NCI-H226 (cell line): ENCODE measurements around the gene GRB2.
"Not testable (repeated sequence)": the region's sequence is repeated elsewhere in the genome, so short reads cannot be mapped to it uniquely, and the experiment has no call there.

ENCODE experiments used
- DNase-seq: peaks from one replicate; pipeline ENCODE4 v3.0.0-alpha.2; 2015

Gene GRB2

DNA sequence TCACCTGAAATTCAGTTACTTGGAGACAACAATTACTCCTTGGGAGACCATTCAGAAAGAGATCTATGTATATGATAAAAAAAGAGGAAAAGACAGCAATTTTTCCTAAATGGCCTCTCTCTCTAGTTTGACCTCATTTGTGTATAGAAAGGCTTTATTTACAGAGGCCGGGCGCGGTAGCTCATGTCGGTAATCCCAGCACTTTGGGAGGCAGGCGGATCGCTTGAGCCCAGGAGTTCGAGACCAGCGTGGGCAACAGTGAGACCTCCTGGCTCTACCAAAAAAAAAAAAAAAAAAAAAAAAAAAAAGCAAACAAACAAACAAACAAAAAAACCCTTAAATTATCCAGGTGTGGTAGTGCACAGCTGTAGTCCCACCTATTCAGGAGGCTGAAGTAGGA lies 20.7 kb downstream of the GRB2 start:
- no peak for DNase-seq

DNA sequence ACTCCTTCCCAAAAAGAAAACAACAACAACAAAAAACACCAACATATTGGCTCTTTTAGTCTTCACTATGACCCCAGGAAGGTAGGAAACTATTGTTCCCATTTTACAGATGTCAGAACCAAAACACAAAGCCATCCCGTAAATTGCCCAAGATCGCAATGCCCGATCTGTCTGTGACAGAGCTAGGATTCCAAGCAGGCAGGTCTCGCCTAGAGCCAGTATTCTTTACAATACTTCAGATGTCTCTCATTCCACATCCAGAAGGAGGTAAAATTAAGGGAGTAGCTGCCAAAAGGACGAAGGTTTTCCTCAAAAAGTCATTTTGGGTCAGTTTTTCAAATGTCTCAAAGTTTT lies 21.7 kb downstream of the GRB2 start:
- DNase-seq, result no peak

DNA sequence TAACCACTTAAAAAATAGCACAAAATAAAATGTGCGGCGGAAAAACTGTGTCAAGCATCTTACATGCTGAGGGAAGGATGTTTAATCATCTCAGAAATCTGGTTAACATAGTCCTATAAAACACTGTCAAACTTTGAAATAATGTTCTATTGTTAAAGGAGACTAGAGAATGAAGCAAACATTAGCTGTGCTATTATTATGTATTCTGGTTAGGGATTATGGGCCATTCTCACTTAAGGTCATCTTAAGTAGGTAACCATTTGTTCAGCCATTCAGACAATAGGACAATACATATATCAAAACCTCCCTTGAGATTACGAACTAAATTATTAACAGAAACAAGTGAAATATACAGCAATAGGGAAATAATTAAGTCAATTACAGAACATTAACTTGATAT lies 24.7 kb downstream of the GRB2 start:
- no peak for DNase-seq

DNA sequence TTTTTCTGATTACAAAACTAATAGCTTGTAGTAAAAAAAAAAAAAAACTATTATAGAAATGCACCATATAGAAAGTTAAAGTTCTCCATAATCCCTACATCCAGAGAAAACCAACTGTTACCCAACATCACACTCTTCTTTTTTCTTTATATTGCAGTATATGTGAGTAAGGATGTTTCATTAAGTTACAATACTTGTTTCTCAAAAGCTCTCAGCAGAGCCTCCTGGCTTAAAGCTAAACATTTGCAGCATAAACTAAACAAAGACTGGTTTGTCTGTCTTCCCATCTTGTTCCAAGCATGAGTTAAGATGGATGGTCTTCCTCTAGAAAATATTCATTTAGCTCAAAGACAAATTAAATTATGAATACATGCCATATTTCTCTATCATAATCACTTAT lies 25.2 kb downstream of the GRB2 start:
- DNase-seq, result no peak

DNA sequence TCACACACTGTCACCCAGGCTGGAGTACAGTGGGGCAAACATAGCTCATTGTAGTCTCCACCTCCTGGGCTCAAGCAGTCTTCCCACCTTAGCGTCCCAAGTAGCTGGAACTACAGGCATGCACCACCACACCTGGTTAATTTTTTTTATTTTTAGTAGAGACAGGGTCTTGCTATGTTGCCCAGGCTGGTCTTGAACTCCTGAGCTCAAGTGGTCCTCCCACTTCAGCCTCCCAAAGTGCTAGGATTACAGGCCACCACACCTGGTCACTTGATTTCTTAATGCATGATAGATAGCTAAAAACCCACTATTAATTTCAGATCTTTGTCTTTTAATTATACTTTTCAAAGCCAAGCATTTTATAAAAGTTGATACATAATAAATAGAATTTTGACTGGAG lies 26.1 kb downstream of the GRB2 start:
- DNase-seq, result not testable (repeated sequence)

DNA sequence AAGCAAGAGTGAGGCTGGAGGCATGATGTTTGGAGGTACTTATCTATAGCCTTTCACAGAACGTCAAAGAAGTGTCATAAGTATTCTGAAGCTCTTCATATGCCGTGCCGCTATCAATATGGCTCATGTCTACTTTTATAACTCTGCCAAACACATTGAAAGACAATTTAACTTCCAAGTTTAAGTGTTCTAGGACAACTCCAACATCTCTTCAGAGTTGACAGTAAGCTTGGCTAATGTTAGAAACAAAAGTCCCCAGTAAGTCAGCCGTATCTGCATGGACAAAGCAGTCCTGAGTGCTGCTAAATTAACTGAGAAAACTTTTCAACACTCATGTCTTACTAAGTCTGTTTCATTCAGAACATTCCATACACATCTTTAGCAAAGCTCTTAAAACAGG lies 32.2 kb downstream of the GRB2 start:
- DNase-seq, result no peak

DNA sequence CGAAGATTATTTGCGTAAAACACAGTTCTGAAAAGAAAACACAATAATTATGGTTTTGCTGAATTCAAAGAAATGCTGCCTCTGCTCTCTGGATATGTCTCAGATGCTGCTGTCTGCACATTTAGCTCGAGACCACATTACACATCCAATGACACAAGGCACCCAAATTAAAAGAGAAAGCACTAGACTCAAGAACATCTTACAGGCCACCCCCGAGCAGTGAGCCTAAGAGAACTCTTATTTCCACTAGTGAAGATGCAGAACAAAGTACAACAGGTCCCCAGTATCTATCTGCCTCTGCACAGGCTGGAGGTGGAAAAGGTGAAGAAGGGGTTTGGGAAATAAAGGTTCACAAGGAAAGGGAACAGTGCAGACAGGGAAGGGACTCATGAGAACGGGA lies 33.5 kb downstream of the GRB2 start:
- no peak for DNase-seq

DNA sequence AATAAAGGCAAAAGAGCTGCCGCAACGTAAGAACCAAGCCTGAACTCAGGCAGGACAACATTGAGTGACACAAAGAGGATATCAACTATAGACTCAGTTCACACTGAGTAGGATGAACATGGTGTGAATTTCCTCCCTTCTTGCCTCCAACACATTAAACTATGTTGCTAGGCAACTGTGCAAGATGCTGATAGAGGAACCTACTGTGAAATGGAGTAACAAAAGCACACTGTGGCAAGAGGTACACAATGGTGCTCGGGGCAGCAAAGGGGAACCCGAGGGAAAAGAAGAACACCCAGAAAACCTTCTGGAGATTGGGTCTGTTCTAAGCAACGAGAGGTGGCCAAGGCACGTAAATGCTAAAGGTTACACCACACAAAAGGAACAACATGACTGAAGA lies 34.1 kb downstream of the GRB2 start:
- DNase-seq, result no peak

DNA sequence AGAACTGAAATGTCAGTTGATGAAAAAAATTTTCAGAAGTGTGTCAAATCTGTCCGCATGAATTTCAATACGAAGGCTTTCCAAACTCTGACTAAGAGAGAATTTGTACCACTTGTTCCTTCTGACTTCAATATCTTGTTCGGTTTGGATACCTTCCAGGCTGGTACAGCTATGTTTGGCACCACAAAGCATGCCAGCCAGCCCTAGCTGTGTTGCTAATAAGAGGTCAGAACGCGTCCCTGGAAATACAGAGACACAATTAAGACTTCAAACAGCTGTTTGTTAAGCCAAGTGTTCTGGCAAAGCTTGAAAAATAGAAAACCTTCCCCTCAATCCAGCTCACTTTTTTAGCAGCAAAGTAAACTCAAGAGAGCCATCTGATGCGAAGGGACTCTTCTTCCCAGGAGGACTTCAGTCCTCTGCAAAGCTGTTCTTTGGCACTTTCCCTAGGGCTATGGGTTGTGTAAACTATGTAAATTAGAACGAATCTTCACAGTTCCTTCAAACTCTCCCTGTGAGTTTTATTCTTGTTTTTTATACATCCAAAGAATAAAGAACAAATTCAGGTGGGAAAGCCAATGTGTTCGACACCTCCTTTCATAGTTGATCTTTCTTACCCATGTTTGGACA lies 35.1 kb downstream of the GRB2 start:
- peak; percentile 28 for DNase-seq

DNA sequence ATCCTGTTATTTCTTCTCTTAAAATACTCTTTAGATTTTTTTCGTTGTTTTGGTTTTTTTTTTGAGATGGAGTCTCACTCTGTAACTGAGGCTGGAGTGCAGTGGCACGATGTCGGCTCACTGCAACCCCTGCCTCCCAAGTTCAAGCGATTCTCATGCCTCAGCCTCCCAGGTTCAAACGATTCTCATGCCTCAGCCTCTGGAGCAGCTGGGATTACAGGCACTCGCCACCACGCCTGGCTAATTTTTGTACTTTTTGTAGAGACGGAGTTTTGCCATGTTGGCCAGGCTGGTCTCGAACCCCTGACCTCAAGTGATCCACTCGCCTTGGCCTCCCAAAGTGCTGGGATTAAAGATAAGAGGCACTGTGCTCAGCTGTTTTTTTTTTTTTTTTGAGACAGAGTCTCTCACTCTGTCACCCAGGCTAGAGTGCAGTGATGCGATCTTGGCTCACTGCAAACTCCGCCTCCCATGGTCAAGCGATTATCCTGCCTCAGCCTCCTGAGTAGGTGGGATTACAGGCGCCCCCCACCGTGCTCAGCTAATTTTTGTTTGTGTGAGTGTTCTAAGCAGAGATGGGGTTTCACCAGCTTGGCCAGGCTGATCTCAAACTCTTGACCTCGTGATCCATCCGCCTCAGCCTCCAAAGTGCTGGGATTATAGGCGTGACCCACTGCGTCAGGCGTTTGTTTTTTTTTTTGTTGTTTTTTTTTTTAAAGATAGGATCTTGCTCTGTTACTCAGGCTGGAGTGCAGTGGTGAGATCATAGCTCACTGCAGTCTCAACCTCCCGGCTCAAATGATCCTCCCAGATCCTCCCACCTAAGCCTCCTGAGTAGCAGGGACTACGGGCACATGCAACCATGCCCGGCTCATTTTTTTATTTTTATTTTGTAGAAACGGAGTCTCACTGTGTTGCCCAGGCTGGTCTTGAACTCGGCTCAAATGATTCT lies 37.4 kb downstream of the GRB2 start:
- DNase-seq, result peak; percentile 45

DNA sequence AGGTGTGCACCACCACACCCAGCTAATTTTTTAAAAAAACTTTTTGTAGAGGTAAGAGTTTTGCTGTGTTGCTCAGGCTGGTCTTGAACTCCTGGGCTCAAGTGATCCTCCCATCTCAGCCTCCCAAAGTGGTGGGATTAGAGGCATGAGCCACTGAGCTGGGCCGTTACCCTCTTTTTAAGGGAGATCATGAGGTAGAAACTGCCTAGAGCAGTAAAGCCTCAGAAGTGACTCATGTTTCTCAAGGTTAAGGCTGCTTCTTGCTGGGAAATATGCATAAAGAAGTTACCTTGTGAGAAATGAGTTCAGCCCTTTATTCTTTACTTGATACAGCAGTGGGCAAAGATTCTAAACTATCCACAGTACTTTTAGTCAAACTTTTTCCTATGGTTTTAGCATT lies 38.2 kb downstream of the GRB2 start:
- DNase-seq, result peak; percentile 73

DNA sequence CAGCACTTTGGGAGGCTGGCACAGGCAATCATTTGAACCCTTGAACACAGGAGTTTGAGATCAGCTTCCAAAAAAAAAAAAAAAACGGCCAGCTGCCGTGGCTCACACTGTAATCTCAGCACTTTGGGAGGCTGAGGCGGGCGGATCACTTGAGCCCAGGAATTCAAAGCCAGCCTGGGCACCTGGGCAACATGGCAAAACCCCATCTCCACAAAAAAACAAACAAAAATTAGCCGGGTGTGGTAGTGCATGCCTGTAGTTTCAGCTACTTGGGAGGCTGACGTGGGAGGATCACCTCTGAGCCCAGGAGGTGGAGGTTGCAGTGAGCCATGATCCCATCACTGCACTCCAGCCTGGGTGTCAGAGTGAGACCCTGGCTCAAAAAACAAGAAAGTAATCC lies 39.0 kb downstream of the GRB2 start:
- peak; percentile 37 for DNase-seq

DNA sequence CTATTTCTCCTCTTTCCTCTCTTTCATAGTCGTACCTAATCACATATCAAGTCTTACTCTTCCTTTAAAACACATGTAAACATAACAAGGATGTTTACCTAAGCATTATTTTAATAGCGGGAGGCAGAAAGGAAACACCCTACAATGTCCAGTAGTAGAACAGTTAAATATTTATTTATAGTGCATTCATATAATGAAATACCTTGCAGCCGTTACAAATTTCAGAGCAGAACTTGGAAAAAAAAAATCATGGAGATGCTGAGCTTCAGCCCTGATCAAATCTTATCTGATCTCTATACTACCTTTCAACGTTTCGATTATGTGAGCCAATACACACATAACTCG lies 39.6 kb downstream of the GRB2 start:
- no peak for DNase-seq

DNA sequence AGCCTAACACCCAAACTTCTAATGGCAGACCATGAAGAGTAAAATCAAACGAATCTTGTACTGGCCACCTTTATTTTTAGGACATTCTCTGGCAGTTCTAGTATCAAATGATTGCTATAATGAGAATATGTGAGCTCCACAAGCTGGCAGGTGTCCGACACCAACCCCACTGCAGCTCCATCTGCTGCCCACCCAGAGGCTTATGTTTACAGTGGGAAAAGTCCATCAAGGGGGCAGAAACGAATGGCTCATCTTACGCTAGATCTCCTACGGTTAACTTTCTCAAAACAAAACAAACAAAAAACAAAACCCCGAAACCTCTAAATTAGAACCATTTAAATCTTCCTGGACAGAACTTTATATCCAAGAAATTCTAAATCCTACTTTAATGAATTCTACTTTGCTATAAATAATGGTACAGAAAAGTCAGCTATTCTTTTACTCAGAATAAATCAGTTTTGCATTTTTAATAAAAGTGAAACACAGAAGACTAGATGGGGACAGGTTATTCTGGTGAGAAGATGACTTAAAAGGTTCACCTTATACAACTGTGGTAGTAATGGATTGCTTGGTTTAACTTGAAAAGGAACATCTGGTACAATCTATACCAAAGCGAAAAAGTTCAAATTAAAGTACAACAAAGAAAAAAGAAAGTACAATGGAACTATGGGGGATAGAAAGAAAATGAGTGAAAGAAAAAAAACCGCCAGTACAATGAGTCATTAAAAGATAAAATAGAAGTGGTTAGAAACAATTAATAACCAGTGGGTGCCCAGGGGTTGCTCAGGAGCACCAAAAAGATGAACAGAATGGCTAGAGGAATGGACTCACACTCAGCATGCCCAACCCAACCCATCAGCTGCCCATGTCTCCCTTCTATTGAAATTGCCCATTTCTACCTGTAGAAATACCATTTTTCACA lies 40.2 kb downstream of the GRB2 start:
- no peak for DNase-seq

DNA sequence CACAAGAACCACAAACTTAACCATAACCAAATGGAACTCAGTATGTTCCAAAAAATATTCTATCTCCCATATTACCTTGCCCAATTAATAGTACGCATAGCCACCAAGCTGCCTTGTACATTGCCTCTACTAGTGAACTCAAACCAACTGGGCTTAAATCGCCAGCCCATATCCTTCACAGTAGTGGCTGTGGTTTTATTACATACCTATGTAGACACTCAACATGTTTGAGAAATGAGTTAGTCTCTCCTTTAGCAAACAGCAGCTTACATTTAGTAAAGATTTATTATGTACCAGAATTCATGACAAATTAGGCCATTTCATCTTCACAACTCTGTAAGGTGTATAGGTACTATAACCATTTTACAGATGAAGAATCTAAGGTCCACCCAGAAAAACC lies 41.4 kb downstream of the GRB2 start:
- DNase-seq, result peak; percentile 77

DNA sequence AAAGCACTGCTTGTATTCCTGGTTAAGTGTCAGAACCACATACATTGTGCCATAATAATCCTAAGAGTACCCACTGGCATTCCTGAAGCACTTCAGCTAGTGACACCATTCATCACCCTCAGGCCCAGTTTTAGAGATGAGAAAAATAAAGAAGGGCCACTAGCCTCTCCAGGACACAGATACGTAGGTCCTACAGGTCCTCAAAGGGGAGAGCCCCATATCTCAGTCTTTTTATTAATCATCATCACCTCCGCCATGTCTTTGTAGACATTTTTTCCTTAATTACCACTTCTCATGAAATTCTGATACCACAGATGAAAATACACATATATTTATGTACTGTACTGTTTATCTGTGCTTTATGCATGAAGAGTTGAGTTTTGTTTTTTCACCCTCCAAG lies 43.5 kb downstream of the GRB2 start:
- DNase-seq, result no peak

DNA sequence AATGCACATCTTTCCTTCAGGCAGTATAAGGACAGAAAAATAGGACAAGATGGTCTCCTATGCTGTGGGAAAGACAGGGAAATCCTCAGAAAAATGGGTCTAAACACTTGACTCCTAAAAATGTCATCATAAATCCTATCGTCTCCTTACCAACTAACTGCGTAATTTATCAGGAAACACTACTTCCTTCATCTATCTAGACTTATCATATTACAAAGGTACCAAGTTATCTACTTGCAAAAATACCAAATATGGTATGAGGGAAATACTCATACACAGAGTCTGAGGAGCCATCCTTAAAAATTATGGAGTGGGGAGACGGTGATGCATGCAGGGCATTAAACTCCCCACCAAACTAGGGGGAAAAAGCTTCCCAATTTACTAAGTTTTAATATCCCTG lies 44.1 kb downstream of the GRB2 start:
- DNase-seq, result no peak

DNA sequence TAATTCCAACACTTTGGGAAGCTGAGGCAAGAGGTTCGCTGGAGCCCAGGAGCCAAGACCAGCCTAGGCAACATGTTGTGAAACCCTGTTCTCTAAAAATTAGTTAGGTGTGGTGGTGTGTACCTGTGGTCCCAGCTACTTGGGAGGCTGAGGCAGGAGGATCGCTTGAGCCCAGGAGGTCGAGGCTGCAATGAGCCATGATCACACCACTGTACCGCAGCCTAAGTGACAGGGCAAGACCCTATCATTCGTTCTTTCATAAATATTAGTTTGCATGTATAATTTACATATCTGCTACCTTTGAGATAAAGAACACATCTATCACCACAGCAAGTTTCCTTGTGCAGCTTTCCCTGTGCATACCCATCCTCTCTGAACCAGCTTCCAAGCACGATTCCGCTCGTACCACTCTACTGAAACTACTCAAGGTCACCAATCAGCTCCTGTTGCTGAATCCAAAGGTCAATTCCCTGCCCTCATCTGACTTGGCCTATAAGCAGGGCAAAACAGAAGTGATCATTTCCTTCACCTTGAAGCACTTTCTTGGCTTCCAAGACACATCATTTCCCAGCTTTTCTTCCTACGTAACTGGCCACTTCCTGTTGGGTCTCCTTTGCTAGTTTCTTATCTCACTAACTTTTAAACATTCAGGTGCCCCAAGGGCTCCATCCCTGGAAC lies 49.1 kb downstream of the GRB2 start:
- DNase-seq, result no peak

DNA sequence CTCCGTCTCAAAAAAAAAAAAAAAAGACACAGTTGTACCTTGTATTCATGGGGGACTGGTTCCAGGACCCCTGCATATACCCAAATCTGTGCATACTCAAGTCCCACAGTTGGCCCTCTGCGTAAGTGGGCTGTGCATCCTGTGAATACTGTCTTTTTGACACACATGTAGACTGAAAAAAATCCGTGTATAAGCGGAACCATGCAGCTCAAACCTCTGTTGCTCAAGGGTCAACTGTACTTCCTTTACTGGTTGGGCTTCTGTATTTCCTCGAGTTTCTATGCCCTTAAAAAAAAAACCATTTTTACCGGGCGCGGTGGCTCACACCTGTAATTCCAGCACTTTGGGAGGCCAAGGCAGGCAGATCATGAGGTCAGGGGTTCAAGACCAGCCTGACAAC lies 52.3 kb downstream of the GRB2 start:
- no peak for DNase-seq

DNA sequence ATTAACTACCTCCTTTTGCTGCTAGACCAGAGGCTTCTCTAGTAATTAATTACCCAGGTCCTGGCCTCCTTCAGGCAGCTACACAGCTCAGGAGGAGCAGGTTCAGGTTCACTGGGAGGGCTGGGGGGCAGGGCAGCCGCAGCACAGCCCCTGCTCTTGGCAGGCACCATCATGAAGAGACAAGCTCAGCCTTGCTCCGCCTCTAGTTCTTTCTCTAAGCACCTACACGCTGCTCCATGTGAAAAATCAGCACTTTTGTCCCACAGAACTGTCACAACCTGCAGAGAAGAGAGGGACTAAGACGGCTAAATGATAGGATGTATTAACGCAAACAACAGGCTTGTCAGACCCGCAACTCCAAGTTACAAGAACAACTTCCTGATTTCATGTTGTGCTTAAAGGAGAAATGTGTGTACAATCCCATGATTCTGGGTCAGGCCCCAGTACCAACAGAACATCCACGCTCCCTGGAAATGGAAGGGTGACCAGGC lies 53.4 kb downstream of the GRB2 start:
- no peak for DNase-seq

DNA sequence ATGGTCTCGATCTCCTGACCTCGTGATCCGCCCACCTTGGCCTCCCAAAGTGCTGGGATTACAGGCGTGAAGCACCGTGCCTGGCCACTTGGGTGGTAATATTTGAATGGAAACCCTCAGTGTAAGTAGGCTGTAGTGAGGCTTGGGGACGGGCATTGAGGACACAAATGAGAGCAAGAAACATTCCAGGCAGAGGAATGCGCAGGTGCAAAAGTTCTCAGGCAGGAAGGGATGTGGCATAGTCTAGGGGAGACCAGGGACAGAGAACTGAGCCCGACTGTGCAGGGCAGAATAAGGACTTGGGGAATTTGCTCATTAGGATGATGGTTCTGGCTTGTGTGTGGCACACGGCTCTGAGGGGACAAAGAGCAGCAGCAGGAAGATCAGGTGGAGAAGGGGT lies 54.8 kb downstream of the GRB2 start:
- no peak for DNase-seq

DNA sequence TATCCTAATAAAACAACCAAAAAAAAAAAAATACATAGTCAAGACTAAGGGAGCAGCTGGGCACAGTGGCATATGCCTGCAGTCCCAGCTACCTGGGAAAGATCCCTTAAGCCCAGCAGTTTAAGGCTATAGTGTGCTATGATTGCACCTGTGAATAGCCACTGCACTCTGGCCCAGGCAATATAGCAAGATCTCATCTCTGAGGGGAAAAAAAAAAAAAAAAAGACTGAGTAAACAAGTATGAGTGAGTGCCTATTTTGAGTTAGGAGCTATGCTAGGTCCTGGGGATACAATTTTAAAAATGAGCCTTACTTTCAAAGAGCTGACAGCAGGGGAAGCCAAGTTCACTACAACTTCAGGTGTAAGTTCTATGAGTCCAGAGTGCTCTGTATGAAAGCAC lies 55.4 kb downstream of the GRB2 start:
- no peak for DNase-seq

DNA sequence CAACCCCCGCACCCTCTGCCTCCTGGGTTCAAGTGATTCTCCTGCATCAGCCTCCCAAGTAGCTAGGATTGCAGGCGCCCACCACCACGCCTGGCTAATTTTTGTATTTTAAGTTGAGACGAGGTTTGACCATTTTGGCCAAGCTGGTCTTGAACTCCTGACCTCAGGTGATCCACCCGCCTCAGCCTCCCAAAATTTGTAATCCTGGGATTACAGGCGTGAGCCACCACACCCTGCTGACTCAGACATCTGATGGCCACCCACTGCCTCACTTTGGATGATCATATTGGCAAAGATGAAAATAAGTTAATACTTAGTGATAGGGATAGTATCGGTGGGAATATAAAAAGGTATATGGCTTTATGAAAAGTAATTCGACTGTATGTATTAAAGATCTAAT lies 55.9 kb downstream of the GRB2 start:
- no peak for DNase-seq
